HepG2 (cell line): ENCODE data around the gene CHKB.

Experiments used
- AGO1 ChIP-seq: fragments of 200-400 bp; formaldehyde crosslinking; IDR thresholded peaks from 2 replicates; pipeline ENCODE4 v1.6.1; 2017; ENCODE audit warnings: mild to moderate bottlenecking, low read depth, low read length, moderate library complexity; ENCODE audit not compliant: poor library complexity, severe bottlenecking
- CEBPB ChIP-seq: IDR thresholded peaks from 2 replicates; pipeline ENCODE4 v1.6.1; 2011; ENCODE audit warnings: low read depth, low read length, improper control_type of control experiment, borderline replicate concordance
- CTCF ChIP-seq: sonication (generic); formaldehyde crosslinking; IDR thresholded peaks from 2 replicates; pipeline ENCODE4 v1.5.0; 2020; ENCODE audit warnings: mild to moderate bottlenecking, missing genetic modification reagents, moderate library complexity
- PCBP2 ChIP-seq: fragments of 200-400 bp; formaldehyde crosslinking; optimal IDR thresholded peaks from 2 replicates; pipeline ENCODE3; 2018; ENCODE audit warnings: low read length, low read depth; ENCODE audit not compliant: poor library complexity, severe bottlenecking
- PRDM15 ChIP-seq: sonication (generic); formaldehyde crosslinking; IDR thresholded peaks from 2 replicates; pipeline ENCODE4 v1.4.0; 2020; ENCODE audit warnings: missing genetic modification reagents
- RBM22 ChIP-seq: fragments of 200-400 bp; formaldehyde crosslinking; optimal IDR thresholded peaks from 2 replicates; pipeline ENCODE3; 2017; ENCODE audit warnings: mild to moderate bottlenecking, low read length, moderate library complexity
- SUZ12 ChIP-seq: fragments of 150-350 bp; IDR thresholded peaks from 2 replicates; pipeline ENCODE4 v1.6.1; 2014; ENCODE audit warnings: low read depth, low read length
- U2AF2 ChIP-seq: fragments of 200-400 bp; formaldehyde crosslinking; IDR thresholded peaks from 2 replicates; pipeline ENCODE4 v1.6.1; 2017; ENCODE audit warnings: low read depth, mild to moderate bottlenecking, low read length
- ZNF280B ChIP-seq: sonication (generic); formaldehyde crosslinking; IDR thresholded peaks from 2 replicates; pipeline ENCODE4 v1.5.0; 2020; ENCODE audit warnings: missing genetic modification reagents, mild to moderate bottlenecking, borderline replicate concordance
- TF ChIP-seq, protein P1 (sequence below): sonication (generic); formaldehyde crosslinking; IDR thresholded peaks from one replicate; pipeline ENCODE4 v1.5.1; 2020; ENCODE audit warnings: mild to moderate bottlenecking, missing genetic modification reagents; ENCODE audit errors: not compliant biosample characterization
- TF ChIP-seq, protein P2 (sequence below): sonication (generic); formaldehyde crosslinking; IDR thresholded peaks from 2 replicates; pipeline ENCODE4 v1.4.0; 2020; ENCODE audit warnings: missing genetic modification reagents

- no peak for TF ChIP-seq RBM22
- no peak for TF ChIP-seq SUZ12
- no peak for TF ChIP-seq U2AF2
- TF ChIP-seq PRDM15: no peak
- TF ChIP-seq AGO1: no peak
- no peak for TF ChIP-seq CEBPB
- TF ChIP-seq ZNF280B (CRISPR knock-in tag): no peak
- TF ChIP-seq, protein P1, sequence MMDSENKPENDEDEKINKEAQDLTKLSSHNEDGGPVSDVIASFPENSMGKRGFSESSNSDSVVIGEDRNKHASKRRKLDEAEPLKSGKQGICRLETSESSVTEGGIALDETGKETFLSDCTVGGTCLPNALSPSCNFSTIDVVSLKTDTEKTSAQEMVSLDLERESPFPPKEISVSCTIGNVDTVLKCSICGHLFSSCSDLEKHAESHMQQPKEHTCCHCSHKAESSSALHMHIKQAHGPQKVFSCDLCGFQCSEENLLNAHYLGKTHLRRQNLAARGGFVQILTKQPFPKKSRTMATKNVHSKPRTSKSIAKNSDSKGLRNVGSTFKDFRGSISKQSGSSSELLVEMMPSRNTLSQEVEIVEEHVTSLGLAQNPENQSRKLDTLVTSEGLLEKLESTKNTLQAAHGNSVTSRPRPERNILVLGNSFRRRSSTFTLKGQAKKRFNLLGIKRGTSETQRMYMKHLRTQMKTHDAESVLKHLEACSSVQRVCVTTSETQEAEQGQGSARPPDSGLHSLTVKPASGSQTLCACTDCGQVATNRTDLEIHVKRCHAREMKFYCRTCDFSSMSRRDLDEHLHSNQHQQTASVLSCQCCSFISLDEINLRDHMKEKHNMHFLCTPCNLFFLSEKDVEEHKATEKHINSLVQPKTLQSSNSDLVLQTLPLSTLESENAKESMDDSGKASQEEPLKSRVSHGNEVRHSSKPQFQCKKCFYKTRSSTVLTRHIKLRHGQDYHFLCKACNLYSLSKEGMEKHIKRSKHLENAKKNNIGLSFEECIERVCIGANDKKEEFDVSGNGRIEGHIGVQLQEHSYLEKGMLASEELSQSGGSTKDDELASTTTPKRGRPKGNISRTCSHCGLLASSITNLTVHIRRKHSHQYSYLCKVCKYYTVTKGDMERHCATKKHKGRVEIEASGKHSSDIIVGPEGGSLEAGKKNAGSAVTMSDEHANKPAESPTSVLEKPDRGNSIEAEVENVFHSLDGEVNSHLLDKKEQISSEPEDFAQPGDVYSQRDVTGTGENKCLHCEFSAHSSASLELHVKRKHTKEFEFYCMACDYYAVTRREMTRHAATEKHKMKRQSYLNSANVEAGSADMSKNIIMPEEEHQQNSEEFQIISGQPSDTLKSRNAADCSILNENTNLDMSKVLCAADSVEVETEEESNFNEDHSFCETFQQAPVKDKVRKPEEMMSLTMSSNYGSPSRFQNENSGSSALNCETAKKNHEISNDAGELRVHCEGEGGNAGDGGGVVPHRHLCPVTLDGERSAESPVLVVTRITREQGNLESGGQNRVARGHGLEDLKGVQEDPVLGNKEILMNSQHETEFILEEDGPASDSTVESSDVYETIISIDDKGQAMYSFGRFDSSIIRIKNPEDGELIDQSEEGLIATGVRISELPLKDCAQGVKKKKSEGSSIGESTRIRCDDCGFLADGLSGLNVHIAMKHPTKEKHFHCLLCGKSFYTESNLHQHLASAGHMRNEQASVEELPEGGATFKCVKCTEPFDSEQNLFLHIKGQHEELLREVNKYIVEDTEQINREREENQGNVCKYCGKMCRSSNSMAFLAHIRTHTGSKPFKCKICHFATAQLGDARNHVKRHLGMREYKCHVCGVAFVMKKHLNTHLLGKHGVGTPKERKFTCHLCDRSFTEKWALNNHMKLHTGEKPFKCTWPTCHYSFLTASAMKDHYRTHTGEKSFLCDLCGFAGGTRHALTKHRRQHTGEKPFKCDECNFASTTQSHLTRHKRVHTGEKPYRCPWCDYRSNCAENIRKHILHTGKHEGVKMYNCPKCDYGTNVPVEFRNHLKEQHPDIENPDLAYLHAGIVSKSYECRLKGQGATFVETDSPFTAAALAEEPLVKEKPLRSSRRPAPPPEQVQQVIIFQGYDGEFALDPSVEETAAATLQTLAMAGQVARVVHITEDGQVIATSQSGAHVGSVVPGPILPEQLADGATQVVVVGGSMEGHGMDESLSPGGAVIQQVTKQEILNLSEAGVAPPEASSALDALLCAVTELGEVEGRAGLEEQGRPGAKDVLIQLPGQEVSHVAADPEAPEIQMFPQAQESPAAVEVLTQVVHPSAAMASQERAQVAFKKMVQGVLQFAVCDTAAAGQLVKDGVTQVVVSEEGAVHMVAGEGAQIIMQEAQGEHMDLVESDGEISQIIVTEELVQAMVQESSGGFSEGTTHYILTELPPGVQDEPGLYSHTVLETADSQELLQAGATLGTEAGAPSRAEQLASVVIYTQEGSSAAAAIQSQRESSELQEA: no peak
- TF ChIP-seq PCBP2: no peak
- TF ChIP-seq, protein P2, sequence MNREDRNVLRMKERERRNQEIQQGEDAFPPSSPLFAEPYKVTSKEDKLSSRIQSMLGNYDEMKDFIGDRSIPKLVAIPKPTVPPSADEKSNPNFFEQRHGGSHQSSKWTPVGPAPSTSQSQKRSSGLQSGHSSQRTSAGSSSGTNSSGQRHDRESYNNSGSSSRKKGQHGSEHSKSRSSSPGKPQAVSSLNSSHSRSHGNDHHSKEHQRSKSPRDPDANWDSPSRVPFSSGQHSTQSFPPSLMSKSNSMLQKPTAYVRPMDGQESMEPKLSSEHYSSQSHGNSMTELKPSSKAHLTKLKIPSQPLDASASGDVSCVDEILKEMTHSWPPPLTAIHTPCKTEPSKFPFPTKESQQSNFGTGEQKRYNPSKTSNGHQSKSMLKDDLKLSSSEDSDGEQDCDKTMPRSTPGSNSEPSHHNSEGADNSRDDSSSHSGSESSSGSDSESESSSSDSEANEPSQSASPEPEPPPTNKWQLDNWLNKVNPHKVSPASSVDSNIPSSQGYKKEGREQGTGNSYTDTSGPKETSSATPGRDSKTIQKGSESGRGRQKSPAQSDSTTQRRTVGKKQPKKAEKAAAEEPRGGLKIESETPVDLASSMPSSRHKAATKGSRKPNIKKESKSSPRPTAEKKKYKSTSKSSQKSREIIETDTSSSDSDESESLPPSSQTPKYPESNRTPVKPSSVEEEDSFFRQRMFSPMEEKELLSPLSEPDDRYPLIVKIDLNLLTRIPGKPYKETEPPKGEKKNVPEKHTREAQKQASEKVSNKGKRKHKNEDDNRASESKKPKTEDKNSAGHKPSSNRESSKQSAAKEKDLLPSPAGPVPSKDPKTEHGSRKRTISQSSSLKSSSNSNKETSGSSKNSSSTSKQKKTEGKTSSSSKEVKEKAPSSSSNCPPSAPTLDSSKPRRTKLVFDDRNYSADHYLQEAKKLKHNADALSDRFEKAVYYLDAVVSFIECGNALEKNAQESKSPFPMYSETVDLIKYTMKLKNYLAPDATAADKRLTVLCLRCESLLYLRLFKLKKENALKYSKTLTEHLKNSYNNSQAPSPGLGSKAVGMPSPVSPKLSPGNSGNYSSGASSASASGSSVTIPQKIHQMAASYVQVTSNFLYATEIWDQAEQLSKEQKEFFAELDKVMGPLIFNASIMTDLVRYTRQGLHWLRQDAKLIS (CRISPR knock-in tag): no peak
- peak; percentile 95 for TF ChIP-seq CTCF (CRISPR knock-in tag)
Observed at GRCh38 chr22:50562523-50563412, 19.9 kb downstream of the CHKB start, which contains the start of gene SYCE3.
